GM21390 (cell line): ENCODE measurements around the gene TMEM131.

Source experiments
- ATAC-seq: cut with Tn5 transposase; IDR thresholded peaks from one replicate; pipeline ENCODE4 v1.9.1; 2021; ENCODE audit not compliant: unreplicated experiment

The TMEM131 gene

DNA sequence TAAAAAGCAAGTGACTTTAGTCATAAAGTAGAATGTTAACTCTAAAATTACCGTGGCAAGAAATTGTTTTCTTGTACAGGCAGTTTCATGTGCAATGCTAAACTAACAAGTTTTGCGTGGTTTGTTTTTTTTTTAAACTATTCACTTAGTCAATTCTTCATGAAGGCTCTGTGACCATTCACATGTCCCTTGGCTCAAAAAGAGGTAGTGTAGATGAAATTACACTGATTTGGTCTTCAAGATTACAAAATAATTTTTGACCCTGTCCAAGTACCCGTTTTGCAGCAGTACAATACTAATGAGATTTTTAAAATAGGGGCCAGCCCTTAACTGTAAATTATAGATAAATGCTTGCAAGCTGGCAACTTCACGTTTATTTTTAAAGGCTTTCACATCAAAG, 1.3 kb downstream of the TMEM131 start:
- ATAC-seq: no peak

DNA sequence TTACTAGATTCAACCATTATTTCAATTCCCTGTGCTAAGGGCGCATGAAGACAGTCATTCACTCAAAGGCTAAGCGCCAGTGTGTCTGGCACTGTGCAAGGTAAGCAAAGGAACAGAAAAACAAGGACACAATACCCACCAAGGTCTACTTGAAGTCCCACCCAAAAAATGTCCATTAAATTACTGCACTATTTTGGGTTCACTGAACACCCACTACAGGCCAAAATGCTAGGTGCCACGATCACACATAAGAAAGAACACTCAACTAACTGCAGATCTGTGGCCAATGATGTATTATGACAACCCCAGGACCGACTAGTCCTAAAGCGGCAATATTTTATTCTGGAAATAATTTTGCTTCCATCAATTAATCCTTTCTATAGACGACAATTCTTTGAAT, 1.8 kb downstream of the TMEM131 start:
- no peak for ATAC-seq

DNA sequence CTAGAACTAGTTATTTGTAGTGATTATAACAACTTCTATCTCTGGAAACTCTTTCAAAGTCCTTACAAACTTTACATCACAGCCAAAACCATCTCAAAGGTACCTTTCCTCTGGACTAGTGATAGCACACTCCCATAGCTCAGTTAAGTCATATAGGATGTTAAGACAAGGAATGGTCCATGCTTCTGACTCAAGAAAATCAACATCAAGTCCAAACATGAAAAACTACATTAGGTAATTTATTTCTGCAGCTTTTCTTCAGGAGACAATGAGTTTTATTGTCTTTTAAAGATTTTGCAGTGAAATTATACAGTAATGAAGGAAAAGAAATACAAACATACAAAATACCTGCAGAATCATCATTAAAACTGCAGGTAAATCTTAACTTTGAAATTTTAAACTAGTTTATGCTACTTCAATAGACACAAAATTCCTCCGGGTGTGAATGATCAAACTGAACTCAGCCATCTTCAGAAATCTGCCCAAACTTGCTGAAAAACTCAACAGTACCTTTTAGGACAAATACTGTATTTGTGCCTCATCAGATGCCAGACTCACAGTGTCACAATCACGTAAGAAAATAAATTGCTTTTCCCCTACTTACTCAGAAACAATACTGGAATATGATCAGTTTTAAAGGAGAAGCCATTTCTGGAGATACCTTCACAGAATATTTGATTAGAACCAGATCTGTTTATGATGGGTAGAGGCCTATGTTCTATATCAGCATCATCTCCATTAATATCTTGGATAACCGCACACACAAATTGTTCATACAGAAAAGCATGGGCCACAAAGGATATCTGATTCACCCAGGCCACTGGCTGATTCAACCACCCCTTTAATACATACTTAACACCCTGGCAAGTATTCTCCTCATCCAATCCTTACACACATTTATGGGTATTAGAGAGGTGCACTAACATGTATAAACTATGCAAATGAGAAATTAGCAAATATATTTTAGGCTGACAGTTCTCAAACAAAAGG, 2.6 kb downstream of the TMEM131 start:
- ATAC-seq: no peak

DNA sequence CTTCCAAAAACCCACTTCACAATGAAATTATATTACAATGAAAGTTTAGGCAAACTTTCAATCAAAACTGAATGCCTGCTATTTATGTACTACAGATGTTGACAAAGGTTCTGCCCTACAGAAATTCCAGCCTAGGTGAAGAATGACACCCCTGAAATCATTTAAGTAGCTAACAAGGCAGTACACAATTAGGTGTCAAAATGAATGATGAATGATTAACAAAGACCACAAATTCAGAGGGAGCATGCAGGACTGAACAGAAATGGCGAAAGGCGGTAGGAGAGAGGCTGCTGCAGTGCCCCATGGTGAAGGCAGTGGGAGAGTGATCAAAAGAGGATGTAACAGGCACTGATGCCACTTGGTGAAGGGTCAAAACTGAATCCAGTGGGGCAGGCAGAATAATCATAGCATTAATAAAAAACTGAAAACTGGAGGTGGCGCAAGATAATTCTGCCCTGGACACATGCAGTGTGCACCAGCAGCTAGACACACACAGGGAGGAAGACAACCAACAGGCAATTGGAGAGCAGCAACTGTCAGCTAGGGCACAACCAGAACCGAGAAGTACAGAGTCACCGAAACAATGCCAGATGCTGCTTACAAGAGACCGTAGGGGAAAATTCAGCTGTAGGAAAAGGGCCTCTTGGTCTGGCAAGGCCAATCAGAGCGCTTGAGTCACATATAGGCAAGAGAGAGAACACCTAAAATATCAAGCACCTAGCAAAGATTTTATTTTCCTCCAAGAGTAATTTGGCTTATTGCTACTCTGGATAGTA, 4.5 kb downstream of the TMEM131 start:
- no peak for ATAC-seq

DNA sequence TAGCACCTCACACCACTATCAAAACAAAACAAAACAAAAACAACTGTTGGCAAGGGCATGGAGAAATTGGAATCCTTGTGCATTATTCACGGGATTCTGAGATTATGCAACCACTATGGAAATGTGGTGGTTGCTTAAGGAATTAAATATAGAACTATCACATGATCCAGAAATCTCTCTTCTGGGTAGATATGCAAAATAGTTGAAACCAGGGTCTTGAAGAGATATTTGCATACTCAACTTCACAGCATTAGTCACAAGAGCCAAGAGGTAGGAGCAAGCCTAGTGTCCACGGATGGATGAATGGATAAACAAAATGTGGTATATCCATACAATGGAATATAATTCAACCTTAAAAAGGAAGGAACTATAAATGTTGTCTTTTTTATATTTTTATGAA, 7.0 kb downstream of the TMEM131 start:
- no peak for ATAC-seq

DNA sequence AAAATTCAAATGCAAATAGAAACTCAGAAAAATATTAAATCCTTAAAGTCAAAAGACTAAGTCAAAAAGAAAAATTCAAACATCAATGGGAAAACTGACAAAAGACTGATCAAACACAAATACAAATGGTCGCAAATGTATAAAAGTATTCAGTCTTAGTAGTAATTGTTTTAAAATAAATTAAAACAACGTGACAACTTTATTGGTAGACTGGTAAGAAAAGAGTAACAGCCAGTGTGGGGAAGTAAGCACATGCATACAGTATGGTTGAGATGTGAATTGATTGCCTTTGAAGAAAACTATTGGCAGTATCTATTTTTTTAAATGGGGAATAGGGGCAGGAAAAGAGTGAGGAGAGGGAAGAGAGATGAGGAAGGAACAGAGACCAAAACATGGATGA, 9.8 kb downstream of the TMEM131 start:
- no peak for ATAC-seq

DNA sequence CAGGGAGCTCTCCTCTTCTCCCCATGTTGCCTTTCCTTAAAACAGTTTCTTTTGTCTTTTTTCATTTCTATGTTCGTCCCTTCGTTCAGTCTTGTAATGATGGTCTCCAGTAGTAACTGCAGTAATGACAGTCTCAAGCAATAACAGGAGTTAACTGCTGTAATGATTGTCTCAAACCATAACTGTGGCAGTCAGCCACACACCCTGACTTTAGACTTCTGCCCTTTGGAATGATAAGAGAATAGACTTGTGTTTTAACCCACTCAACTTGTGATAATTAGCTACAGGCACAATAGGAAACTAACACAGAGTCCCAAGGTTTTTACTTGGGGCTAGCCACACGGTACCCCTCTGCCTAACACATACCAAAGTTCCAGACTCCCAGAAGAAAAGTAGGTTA, 12.1 kb downstream of the TMEM131 start:
- no peak for ATAC-seq

DNA sequence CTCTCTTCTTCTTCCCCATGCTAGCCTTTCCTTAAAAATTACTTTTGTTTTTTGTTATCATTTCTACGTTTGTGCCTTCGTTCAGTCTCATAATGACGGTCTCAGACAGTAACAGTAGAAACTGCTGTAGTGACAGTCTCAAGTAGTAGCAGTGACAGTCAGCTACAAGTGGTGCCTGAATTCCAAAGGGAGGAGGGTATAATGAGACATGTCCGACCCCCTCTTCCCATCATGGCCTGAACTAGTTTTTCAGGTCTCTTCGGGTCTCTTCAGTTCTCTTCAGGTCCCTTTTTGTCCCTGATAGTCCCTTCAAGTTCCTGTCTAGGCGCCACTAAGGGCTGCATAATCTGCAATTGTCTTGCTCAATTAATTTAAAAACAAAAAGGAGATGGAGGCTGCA, 12.6 kb downstream of the TMEM131 start:
- ATAC-seq: no peak

DNA sequence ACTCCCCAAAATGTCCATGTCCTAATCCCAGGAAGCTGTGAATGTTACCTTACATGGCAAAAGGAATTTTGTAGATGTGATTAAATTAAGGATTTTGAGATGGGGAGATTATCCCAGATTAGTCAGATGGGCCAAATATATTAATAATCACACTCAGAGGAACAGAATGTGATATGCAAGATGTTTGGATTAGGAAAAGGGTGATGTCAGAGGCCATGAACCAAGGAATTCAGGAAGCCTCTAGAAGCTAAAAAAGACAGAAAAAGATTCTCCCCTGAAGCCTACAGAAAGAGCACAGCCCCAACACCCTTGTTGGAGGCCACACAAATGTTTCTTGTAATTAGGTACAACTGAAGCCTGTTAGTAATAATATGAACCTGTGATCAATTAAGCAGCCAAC, 13.1 kb downstream of the TMEM131 start:
- ATAC-seq: no peak

DNA sequence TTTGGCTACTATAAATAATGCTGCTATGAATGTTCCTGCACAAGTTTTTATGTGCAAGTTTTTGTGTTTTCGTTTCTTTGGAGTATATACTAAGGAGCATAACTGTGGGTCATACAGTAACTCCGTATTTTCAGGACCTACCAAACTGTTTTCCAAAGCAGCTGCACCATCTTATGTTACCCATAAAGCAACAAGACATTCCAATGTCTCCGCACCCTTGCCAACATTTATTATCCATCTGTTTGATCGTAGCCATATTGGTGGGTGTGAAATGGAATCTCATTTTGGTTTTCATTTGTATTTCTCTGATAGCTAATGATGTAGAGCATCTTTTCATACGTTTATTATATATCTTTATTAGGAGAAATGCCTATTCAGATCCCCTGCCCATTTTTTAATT, 13.8 kb downstream of the TMEM131 start:
- no peak for ATAC-seq

DNA sequence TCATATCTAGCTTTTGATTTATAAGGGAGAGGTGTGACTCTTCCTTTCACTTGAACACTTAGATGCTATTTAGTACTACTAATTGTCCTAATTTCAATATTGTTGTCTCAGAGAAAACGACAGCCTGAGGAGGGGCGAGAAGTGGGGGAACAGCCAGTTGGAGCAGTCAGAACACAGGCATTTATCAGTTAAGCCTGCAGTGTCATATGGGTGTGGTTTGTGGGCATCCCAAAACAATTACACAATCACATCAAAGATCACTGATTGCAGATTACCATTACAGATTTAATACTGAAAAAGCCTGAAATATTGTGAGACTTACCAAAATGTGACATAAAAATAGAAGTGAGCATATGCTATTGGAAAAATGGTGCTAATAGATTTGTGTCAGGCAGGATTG, 15.8 kb downstream of the TMEM131 start:
- ATAC-seq: no peak

DNA sequence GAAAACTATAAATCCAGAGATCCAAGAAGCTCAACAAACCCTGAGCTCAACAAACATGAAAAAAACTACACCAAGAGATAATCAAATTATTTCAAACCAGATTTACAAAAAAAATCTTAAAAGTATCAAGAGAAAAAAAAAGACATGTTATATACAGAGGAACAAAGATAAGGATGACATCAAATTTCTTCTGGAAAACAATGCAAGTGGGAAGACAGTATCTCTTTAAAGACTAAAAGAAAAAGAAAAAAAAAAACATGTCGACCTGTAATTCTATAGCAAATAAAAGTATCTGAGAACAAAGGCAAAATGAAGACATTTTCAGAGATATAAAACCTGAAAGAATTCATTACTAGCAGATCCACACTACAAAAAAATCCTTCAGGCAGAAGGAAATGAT, 21.3 kb downstream of the TMEM131 start:
- ATAC-seq: no peak

DNA sequence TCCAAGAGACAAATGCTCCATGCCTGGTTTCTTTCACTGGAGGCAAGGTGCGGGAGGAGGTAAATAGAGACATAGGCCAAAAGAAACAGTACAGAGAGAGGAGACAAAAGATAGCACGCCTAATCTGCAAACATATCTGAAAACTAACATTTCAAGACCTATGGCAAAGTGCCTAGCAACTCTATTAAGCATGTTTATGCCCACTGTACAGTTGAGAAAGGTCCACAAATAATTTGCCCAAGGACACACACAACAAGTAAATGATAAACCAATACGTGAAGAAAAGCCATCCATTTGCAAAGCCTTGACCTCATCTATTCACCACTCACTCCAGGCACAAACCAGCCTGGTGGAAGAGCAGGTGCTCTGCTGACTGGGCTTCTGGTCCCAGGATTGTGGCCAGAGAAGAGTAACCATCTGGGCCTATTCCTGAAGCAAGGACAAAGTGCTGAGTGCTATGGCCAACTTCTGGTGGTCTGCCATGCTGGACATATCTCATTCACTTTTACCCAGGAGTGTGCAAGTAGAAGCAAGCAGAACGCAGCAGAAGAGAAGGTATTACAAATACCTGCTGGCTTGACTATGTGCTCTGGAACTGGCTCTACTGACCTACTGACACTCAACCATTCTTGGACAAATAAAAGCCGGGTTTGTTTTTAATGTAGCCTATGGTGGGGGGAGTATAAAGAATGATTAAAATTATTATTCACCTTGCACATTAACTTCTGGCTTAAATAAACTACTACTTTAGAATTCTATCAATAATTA, 25.3 kb downstream of the TMEM131 start:
- ATAC-seq: no peak

DNA sequence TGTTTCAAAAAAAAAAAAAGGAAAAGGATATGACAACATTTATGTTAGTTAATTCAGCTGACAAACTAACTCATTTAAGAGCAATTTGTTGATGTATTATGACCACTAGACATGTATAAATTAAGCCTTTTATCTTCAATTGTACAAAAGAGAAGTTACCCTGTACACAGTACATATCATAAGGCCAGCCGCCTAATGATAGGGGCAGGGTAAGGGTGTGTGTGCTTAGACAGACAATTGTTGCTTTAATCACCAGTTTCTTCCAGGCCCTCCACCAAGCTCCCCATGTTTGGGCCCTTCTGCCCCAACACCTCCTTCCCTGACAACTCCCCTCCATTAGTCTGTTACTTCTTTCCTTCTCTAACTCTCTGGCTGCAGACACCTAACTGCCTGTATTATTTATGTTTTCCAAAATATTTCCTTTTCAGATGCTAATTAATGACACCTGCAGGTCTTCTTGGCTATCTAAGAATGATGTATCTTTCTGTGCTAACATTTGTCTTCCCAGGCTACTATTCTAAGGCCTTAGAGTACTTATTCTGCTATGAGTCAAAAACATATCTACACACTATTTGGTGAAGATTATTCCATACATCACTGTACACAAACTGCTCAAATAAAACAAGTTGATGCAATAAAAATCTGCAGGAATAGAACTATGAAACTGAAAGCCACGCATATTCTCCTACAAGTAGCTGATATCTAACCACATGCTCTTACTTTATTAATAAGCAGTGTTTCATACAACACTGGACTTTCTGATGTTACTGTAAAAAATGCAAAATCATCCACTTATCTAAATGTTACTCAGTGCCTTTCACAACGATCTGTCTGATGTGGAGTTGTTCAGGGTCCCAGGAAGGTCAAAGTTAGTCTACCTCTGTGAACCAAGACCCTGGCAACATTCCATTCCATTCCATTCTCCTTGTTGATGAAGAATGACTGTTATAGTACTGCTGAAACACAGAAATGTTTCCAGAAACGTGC, 26.4 kb downstream of the TMEM131 start:
- ATAC-seq: no peak

DNA sequence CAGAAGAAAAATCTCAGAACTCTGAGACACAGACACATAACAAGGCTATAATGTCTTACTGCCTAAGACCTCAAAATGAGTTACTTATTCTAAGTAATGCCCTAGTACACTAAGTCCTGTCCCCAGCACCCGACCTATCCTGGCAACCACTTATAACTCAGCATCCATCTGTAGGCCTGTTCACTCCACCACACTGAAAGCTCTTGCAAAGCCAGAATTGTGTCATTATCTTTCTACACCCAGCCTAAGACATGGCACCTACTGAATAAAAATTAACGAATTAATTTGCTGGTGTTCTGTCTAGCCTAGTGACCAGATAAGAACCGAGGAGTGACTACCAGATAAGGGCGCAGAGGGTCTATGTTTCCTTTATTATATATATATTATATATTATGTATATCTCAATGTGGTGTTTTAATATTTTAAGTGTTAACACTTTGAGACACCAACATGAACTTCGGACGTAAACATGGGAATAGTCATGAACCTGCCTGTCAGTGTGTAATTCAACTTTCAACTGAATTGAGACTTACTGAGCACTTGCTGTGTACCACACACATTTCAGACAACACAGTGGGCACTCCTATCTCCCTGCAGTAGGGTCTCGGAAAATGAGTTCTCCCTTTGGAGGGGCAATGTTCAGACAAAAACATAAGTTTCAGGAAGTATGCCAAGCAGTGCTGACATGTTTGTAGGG, 27.7 kb downstream of the TMEM131 start:
- no peak for ATAC-seq

DNA sequence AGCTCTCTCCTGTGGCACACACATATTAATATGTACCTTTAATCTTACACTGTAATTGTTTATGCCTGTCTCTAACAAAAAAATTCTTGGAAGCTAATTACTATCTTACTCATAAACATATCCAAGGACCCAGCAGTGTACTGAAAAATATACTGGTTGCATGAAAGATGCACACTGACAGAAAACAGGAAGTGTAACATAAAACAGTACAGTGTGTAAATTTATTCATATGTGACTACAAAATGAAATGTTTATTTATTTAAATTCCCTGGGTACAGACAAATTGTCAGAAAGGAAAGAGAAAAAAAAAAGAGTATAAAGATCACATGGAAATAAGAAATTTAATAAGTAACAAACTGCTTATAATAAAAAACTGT, 28.5 kb downstream of the TMEM131 start:
- ATAC-seq: peak; percentile 19

DNA sequence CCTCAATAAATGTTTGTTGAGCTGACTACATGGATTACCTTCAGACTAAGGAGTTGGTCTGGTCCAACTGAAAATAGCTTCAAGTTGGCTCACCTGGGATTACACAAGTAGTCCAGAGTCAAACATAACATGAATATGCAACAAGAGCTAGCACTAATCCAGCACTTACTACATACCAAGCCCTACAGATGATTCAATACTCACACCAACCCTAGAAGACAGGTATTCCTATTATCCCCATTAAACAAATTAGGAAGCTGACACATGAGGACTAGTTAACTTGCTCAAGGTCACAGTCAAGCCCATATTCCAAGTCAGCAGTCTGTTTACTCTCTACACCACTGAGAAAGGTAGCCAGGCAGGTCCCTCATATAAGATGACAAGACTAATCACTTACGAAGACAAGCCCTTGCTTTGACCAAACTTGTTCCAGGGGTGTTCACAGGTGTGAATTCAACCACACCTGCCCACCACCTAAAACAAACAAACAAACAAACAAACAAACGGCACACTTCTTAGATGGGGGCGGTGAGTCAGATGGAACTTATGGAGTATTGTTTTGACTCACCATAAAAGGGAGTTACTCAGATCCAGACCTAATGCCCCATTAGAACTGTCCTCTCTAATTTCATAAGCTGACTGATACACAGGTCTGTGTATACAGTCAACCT, 29.1 kb downstream of the TMEM131 start:
- peak; percentile 54 for ATAC-seq

DNA sequence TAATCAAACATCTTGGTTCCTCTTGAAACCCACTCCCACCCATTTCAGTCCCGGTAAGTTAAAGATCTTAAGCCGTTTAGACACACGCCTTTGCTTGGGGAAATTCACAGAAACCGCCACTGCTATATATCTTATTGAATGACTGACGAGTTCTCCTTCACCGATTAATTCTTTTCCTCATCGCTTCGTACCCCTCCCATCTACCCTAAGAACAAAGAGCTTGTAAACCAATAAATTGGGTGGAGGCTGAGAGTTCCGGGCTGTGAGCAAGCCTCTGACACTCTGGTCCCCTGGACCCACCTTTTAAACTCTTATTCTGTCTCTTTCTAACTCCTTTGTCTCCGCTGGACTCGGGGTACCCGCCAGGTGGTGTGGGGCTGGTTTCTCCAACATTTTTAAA, 30.6 kb downstream of the TMEM131 start:
- ATAC-seq: no peak

DNA sequence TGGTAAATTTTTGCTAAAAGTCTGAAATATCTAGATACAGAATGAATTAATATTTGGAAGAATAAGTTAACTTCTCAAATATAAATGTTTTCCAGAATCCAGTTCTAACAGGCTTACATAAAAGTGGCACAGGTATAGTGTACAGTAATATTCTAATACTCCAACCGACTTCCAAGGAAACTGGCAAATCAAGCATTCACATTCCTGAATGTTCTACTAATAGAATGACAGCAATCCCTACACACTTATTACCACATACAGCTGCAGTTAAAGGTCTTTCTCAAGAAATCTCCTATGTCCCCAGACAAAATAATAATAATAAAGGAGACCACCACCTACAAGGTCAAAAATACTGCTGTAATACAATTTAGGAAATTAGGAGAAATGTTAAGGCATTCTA, 31.9 kb downstream of the TMEM131 start:
- no peak for ATAC-seq
